ENCODE data around the gene HDAC9. TPM values are rescaled to one million over a fixed set of nuclear protein-coding genes. Genes with fewer than 3 reads are reported as not detected.
"Not testable (repeated sequence)": the region's sequence is repeated elsewhere in the genome, so short reads cannot be mapped to it uniquely, and the experiment has no call there.

The HDAC9 gene
- total RNA-seq, 1 experiment from 2014 or later: 2.1 TPM

DNA sequence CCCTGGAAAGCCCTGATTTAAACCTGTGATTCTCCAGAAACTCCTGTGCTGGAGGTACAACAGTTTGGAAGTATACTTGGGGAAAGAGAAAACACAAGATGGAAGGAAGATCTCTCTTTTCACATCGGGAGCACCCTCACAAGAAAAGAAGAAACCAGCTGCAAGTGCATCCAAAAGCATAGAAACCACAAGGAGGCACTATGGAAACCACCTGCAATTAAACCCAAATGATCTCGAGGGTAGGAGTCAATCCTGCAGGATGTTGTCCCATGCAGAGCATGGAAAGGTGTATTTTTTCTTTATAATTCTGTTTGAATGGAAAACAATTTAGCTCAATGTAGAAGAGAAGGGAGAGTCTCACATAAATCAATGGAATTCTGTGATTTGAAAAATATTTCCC lies 411.4 kb downstream of the HDAC9 start:
- peak; percentile 34 for DNase-seq
- H3K27me3 ChIP-seq (ENCODE audit: control insufficient read depth, insufficient read depth, low read length): no peaks in the 10 kb centered on the region
- H3K36me3 ChIP-seq (replicated peaks; ENCODE audit: control insufficient read depth, insufficient read depth, low read length): no peaks in the 10 kb centered on the region
- no peak overlapping the region for H3K4me3 ChIP-seq (ENCODE audit: insufficient read depth, low read depth, low read length)

DNA sequence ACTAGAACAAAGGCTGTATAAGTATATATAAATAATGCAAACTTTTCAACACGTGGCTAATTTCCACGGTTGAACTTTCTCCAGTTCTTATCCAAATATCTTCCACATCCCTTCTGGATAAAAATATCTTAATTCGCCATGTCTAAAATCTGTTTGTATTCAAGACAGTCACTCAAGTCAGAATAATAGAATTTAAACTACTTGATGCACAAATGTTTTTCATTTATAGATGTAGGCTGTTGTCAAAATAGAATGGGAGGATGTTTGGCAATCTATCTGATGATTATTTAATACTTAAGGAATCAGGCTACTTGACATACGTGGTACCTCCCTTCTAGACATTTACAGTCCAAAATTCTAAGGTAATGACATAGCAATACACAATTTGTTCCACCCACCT lies 417.6 kb downstream of the HDAC9 start:
- Histone ChIP-seq H3K4me3 (ENCODE audit: insufficient read depth, low read depth, low read length) (no peak overlapping the region), H3K36me3 (replicated peaks; ENCODE audit: control insufficient read depth, insufficient read depth, low read length) (no peaks in the 10 kb centered on the region), H3K27me3 (ENCODE audit: control insufficient read depth, insufficient read depth, low read length) (no peaks in the 10 kb centered on the region)
- DNase-seq: no peak

DNA sequence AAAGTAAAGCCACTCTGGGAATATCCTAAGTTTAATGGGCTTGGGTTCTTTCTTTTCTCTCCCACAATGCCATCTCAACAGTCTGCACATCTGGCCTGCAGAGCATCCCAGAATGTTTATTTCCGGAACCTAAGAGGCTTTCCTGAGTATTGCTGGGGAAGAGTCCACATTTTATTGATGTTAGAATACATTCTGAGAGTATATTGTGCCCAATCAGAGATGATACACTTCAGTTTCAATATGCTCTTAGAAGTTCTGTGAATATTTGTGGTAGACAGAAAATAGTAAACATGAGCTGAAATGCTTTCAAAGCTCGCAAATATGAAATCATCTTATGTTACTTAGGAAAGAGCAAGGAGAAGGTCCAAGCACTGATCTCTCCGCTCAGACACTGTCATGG lies 421.3 kb downstream of the HDAC9 start:
- no peak overlapping the region for H3K4me3 ChIP-seq (ENCODE audit: insufficient read depth, low read depth, low read length)
- no peaks in the 10 kb centered on the region for H3K36me3 ChIP-seq (replicated peaks; ENCODE audit: control insufficient read depth, insufficient read depth, low read length)
- DNase-seq: no peak

DNA sequence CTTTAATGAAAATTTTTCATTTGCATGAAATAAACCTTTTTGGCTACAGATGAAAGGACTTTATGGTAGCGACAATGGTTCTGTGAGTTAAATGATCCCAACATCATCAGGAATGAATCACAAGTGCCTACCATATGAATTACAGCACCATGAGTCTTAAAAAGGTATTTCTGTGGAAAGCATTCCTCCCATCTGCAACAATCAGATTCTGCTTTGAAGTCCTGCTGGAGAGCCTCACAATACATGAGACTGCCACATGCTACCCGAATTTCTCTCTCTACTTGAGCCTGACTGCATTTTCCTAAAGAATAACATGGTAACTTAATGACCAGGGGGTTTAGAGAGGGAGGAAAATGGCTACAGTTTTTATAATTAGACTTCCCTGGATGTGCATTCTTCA lies 431.6 kb downstream of the HDAC9 start:
- Histone ChIP-seq H3K36me3 (replicated peaks; ENCODE audit: control insufficient read depth, insufficient read depth, low read length) (no peaks in the 10 kb centered on the region), H3K4me3 (ENCODE audit: insufficient read depth, low read depth, low read length) (no peak overlapping the region), H3K27me3 (ENCODE audit: control insufficient read depth, insufficient read depth, low read length) (no peaks in the 10 kb centered on the region)
- DNase-seq: no peak

More for the DNA sequence above, 421.3 kb downstream of the HDAC9 start:
- no peaks in the 10 kb centered on the region for H3K27me3 ChIP-seq (ENCODE audit: control insufficient read depth, insufficient read depth, low read length)

DNA sequence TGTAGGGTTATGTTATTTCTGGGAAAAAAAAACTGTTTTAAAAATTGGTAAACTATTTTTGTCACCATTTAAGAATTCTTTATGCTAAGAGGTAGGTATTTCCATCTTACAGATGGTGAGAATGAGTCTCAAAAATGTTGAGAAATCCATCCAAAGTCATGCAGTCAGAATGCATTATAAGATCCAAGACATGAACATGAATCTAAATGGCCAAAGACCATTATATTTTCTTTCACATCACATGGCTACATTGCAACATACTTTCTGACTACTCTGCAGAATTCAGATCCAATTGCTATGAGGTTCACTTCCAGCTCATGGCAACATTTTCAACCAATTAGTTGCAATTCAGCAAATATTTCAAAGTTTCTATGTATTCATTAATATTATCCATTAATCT lies 440.7 kb downstream of the HDAC9 start:
- Histone ChIP-seq H3K4me3 (ENCODE audit: insufficient read depth, low read depth, low read length) (no peak overlapping the region), H3K36me3 (replicated peaks; ENCODE audit: control insufficient read depth, insufficient read depth, low read length) (no peaks in the 10 kb centered on the region), H3K27me3 (ENCODE audit: control insufficient read depth, insufficient read depth, low read length) (no peaks in the 10 kb centered on the region)
- no peak for DNase-seq

DNA sequence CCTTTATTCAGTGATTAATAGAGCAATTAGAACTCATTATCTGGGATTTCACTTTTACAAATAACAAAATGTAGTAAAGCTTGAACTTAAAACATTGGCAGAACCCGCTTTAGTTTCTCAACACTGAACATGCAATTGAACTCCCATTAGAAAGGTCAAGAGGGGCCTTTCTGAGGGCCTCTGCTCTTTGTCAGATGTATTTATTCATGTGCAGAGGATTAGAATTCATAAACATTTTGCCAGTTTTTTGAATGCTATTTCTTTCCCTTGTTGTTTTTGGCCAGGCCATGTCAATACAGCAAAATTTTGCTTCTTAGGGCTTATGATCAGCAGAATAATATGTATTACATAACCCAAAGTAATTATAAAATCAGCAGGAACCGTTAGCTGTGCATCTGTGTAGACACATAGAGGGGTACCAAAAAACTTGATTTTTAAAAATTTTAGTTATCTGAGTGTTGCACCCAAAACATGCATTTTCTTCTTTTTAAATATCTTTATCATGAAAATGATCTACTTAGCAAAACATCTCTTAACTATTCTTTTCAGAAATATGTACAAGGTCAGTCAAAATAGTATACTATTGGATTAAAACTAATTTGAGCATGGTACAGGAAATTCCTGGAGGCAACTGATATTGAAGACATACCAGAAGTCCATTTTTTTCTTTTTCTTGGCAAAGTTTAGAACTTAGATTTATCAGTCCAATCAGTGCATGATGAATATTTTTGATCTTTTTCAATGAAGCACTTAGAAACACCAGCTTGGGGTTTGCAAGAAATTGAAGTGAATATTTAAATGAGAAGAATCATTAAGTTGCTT lies 444.4 kb downstream of the HDAC9 start:
- Histone ChIP-seq H3K36me3 (replicated peaks; ENCODE audit: control insufficient read depth, insufficient read depth, low read length) (no peaks in the 10 kb centered on the region), H3K4me3 (ENCODE audit: insufficient read depth, low read depth, low read length) (no peak overlapping the region), H3K27me3 (ENCODE audit: control insufficient read depth, insufficient read depth, low read length) (no peaks in the 10 kb centered on the region)
- no peak for DNase-seq

DNA sequence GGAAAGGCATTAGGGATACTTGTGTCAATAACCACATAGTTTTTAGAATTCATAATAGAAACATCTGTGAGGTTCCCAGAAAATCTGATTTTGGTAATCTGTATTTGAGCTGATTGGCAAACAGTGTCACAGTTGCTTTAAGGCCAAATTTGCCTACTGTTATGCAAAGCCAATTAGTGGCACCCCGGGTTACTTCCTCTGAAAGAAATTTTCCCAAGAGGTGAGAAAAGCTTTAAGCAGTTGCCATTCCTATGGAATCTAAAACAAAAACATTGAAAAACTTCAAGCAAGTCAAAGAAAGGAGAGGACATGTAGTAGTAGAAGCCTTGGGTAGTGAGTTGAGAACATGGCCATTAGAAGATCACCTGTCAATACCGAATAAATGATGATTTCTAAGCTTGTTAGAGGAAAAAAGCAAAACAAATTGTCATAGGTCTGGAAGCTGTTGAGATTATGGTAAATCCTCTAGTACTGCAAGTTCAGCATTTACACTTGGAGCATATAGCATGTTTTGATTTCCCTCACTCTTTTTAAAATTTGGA lies 445.1 kb downstream of the HDAC9 start:
- H3K36me3 ChIP-seq (replicated peaks; ENCODE audit: control insufficient read depth, insufficient read depth, low read length): no peaks in the 10 kb centered on the region
- H3K27me3 ChIP-seq (ENCODE audit: control insufficient read depth, insufficient read depth, low read length): no peaks in the 10 kb centered on the region
- DNase-seq: peak; percentile 2
- no peak overlapping the region for H3K4me3 ChIP-seq (ENCODE audit: insufficient read depth, low read depth, low read length)

DNA sequence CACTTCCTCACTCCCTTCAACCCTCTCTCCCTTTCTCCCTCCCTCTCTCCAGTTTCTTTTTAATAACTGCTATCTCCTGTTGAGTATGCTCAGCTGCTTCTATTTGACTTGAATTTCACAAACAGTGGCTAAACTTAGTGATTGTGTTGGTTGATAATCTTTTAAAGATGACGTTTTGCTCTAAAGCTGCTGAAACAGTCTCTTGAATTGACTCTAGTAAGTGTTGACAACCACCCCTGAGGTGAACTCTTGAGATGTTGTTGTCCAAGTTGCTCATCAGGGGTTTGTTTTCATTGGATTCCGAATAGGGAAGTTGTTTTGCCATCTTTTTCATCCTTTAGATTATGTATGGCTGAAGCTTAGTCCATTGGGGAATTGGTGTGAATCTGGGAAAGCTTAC lies 445.7 kb downstream of the HDAC9 start:
- Histone ChIP-seq H3K4me3 (ENCODE audit: insufficient read depth, low read depth, low read length) (no peak overlapping the region), H3K27me3 (ENCODE audit: control insufficient read depth, insufficient read depth, low read length) (no peaks in the 10 kb centered on the region), H3K36me3 (replicated peaks; ENCODE audit: control insufficient read depth, insufficient read depth, low read length) (no peaks in the 10 kb centered on the region)
- no peak for DNase-seq

DNA sequence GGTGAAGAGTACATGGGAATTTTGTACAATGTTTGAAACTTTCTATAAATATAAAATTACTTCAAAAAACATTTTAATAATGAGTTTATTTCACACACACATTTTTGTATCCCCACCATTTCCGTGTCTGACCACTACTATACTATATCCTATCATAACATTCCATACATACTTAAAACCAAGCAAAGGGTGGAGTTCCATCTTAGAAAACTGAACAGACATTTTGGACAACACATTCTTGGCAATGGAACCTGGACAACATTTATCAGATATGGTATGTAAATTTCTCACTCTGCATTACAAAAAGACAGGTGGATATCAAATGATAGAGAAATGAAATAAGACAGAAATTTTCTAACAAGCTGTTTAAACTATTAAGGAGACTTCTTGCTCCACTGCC lies 453.0 kb downstream of the HDAC9 start:
- Histone ChIP-seq H3K36me3 (replicated peaks; ENCODE audit: control insufficient read depth, insufficient read depth, low read length) (no peaks in the 10 kb centered on the region), H3K27me3 (ENCODE audit: control insufficient read depth, insufficient read depth, low read length) (no peaks in the 10 kb centered on the region), H3K4me3 (ENCODE audit: insufficient read depth, low read depth, low read length) (no peak overlapping the region)
- DNase-seq: no peak

DNA sequence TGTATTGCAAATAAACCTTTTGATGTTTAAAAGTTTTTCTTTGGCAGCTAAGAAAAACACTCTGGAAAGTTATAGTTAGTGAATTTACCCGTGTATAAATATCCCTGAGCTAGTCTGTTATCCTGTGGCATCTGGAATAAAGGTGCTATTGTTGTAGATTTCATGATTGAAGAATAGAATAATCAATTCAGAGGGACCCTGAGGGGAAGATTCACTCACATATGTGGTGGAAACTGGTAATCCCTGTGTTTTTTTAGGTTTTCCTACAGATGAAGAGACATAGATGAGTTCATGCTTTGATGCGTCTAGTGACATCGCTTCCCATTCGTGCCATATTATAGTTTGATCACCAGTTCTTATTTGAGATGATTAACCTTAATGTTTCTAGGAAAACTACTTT lies 457.3 kb downstream of the HDAC9 start:
- H3K4me3 ChIP-seq (ENCODE audit: insufficient read depth, low read depth, low read length): no peak overlapping the region
- H3K27me3 ChIP-seq (ENCODE audit: control insufficient read depth, insufficient read depth, low read length): no peaks in the 10 kb centered on the region
- no peak for DNase-seq
- no peaks in the 10 kb centered on the region for H3K36me3 ChIP-seq (replicated peaks; ENCODE audit: control insufficient read depth, insufficient read depth, low read length)

DNA sequence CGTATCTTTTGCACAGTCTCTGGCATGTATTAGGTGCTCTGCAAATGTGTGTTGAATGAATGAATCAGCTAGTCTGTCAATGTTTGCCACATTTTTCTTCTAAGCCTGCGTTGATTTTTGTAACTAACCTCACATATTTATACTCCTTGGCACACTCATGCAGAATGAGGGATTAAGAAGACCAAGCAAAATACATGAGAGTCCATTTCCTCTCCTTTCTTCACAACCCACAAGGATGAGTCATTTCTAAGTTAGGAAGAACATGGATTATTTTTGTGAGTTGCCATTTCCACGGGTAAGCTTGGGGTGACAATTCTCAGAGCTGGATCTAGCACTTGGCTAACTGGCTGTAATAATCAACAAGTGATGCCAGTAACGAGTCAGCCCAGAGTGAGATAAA lies 463.1 kb downstream of the HDAC9 start:
- no peak for DNase-seq
- Histone ChIP-seq H3K4me3 (ENCODE audit: insufficient read depth, low read depth, low read length) (no peak overlapping the region), H3K36me3 (replicated peaks; ENCODE audit: control insufficient read depth, insufficient read depth, low read length) (no peaks in the 10 kb centered on the region), H3K27me3 (ENCODE audit: control insufficient read depth, insufficient read depth, low read length) (no peaks in the 10 kb centered on the region)

DNA sequence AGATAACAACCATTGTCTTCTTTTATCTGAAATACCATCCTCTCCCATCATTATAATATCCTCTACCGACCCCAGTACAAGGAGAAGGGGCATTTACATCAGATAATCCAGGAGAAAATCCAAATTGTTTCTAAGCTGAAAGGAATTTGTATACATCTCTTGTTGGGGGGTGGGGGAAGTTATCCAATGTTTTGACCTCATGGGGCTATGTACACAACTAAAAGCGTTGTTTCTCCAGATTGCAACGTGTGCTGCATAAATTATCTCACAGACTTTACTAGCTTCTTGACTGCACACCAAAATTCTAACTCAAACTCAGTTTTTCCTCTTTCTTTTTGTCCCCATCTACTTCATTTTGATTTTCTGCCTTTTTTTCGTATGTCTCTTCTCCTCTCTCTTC lies 465.2 kb downstream of the HDAC9 start:
- no peak for DNase-seq
- Histone ChIP-seq H3K36me3 (replicated peaks; ENCODE audit: control insufficient read depth, insufficient read depth, low read length) (no peaks in the 10 kb centered on the region), H3K27me3 (ENCODE audit: control insufficient read depth, insufficient read depth, low read length) (no peaks in the 10 kb centered on the region), H3K4me3 (ENCODE audit: insufficient read depth, low read depth, low read length) (no peak overlapping the region)

DNA sequence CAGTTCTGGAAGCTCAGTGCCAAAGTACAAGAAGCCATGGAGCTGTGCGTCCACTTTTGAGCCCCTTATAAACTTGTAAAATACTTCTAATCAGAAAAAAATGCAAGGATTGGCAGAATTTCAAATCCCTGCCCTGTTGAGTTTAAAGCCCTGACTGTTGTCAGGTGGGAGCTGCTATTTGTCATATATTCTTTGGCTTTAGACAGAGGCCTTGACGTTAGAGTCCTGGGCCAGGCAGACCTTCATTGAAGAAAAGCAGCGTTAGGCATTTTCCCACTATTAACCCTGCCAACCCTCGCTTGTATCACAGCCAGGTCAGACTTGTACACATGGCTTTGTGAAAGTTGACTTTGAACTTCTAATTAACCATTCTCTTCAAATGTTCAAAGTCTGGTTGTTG lies 466.5 kb downstream of the HDAC9 start:
- no peak for DNase-seq
- H3K27me3 ChIP-seq (ENCODE audit: control insufficient read depth, insufficient read depth, low read length): no peaks in the 10 kb centered on the region
- no peak overlapping the region for H3K4me3 ChIP-seq (ENCODE audit: insufficient read depth, low read depth, low read length)

DNA sequence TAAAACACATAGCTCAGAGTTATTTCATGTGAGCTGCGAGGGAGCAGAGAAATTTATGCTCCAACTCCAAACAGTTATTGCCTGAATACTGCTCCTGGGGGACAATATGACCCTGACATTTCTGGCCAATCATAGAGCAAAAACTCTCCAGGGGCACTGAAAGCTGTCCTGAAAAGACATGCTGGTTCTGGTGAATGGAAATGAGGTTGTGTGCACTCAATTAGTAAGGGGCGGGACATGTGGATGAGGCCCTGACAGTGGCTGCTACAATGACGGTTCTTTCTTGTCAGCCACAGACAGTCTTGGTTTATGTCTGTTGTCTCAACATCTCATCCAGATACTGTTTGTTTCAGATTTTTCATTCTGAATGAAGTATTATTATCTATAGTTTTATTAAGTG lies 470.1 kb downstream of the HDAC9 start:
- H3K4me3 ChIP-seq (ENCODE audit: insufficient read depth, low read depth, low read length): no peak overlapping the region
- H3K27me3 ChIP-seq (ENCODE audit: control insufficient read depth, insufficient read depth, low read length): no peaks in the 10 kb centered on the region
- no peak for DNase-seq
- H3K36me3 ChIP-seq (replicated peaks; ENCODE audit: control insufficient read depth, insufficient read depth, low read length): no peaks in the 10 kb centered on the region

More for the DNA sequence above, 466.5 kb downstream of the HDAC9 start:
- no peaks in the 10 kb centered on the region for H3K36me3 ChIP-seq (replicated peaks; ENCODE audit: control insufficient read depth, insufficient read depth, low read length)

DNA sequence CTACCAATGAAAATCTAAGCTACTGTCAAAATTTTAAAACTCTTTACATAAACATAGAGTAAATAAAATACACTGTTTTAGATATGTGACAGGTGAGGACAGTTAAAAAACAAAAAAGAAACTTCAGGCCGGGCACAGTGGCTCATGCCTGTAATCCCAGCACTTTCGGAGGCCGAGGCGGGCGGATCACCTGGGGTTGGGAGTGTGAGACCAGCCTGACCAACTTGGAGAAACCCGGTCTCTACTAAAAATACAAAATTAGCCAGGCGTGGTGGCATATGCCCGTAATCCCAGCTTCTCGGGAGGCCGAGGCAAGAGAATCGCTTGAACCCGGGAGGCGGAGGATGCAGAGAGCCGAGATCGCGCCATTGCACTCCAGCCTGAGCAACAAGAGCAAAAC lies 472.2 kb downstream of the HDAC9 start:
- H3K27me3 ChIP-seq (ENCODE audit: control insufficient read depth, insufficient read depth, low read length); H3K4me3 ChIP-seq (ENCODE audit: insufficient read depth, low read depth, low read length); DNase-seq; H3K36me3 ChIP-seq (replicated peaks; ENCODE audit: control insufficient read depth, insufficient read depth, low read length): not testable (repeated sequence)
